PC-3 (cell line): ENCODE results near the gene RNF38. TPM values are rescaled to one million over a fixed set of nuclear protein-coding genes. Genes with fewer than 3 reads are reported as not detected.

Experiments used
- ATAC-seq: fragments of 200-7000 bp; cut with Tn5 transposase; 2 replicates; pipeline ENCODE4 v1.9.1; 2020; ENCODE audit warnings: mild to moderate bottlenecking, moderate library complexity
- BruUV-seq: library from RNA; stranded (reverse); fragments of 400-500 nt; replicated peaks from 2 replicates; lab custom pipeline; 2021; lab: Mats Ljungman, UMichigan
- CTCF ChIA-PET: fragments of 300-600 bp; sonication (Branson Sonifier 250); formaldehyde crosslinking; loops from one replicate; lab custom pipeline; 2022; ENCODE audit warnings: antibody characterized with exemption; lab: Charles Lee
- POLR2A ChIA-PET: fragments of 300-600 bp; sonication (Branson Sonifier 250); formaldehyde crosslinking; loops from one replicate; lab custom pipeline; 2022; ENCODE audit warnings: antibody characterized with exemption; ENCODE audit not compliant: unreplicated experiment; lab: Charles Lee
- DNase-seq: peaks from one replicate; pipeline ENCODE4 v3.0.0-alpha.2; 2015
- H2AFZ ChIP-seq: fragments of 300-600 bp; sonication (generic); 2 replicates; pipeline ENCODE4 v1.6.0; 2016; ENCODE audit warnings: antibody characterized with exemption, low read length
- H3F3A ChIP-seq: fragments of 300-600 bp; sonication (generic); one replicate; pipeline ENCODE4 v1.6.0; 2017; ENCODE audit warnings: antibody characterized with exemption, low read length, control low read depth, mild to moderate bottlenecking; ENCODE audit not compliant: unreplicated experiment
- H3K27ac ChIP-seq: fragments of 300-600 bp; sonication (generic); 2 replicates; pipeline ENCODE4 v1.5.1; 2016; ENCODE audit warnings: mild to moderate bottlenecking, low read length
- H3K27me3 ChIP-seq: fragments of 300-600 bp; sonication (generic); 2 replicates; pipeline ENCODE4 v1.6.1; 2016; ENCODE audit warnings: low read length, mixed read lengths
- H3K36me3 ChIP-seq: fragments of 300-600 bp; sonication (generic); 2 replicates; pipeline ENCODE4 v1.6.1; 2016; ENCODE audit warnings: low read depth, mixed run types, low read length, mixed read lengths
- H3K4me1 ChIP-seq: fragments of 300-600 bp; sonication (generic); 2 replicates; pipeline ENCODE4 v1.5.1; 2016; ENCODE audit warnings: low read length; ENCODE audit not compliant: insufficient read depth
- H3K4me2 ChIP-seq: fragments of 300-600 bp; sonication (generic); 2 replicates; pipeline ENCODE4 v1.6.0; 2016; ENCODE audit warnings: low read length
- H3K4me3 ChIP-seq: fragments of 300-600 bp; sonication (generic); 2 replicates; pipeline ENCODE4 v1.5.1; 2016; ENCODE audit warnings: mild to moderate bottlenecking, low read length, mixed read lengths
- H3K79me2 ChIP-seq: fragments of 300-600 bp; sonication (generic); 2 replicates; pipeline ENCODE4 v1.6.1; 2017; ENCODE audit warnings: low read length, mixed read lengths
- H3K9ac ChIP-seq: fragments of 300-600 bp; sonication (generic); 2 replicates; pipeline ENCODE4 v1.6.0; 2016; ENCODE audit warnings: mild to moderate bottlenecking, low read length
- H3K9me2 ChIP-seq: fragments of 300-600 bp; sonication (generic); replicated peaks from 2 replicates; pipeline ENCODE4 v1.6.1; 2016; ENCODE audit warnings: mixed run types, low read length, mixed read lengths
- H3K9me3 ChIP-seq: fragments of 300-600 bp; sonication (generic); 2 replicates; pipeline ENCODE4 v1.6.1; 2016; ENCODE audit warnings: low read length, mixed read lengths
- H4K20me1 ChIP-seq: fragments of 300-600 bp; sonication (generic); 2 replicates; pipeline ENCODE4 v1.6.1; 2016; ENCODE audit warnings: low read length, mixed read lengths
- EZH2 ChIP-seq: fragments of 300-600 bp; sonication (generic); IDR thresholded peaks from one replicate; pipeline ENCODE4 v1.6.1; 2017; ENCODE audit warnings: antibody characterized with exemption, mild to moderate bottlenecking, low read length; ENCODE audit not compliant: unreplicated experiment
- EZH2phosphoT487 ChIP-seq: fragments of 300-600 bp; sonication (generic); IDR thresholded peaks from 2 replicates; pipeline ENCODE4 v1.6.1; 2018; ENCODE audit warnings: mild to moderate bottlenecking, antibody characterized with exemption, low read length, borderline replicate concordance
- intact Hi-C: fragments of 100-400 bp; cut with micrococcal nuclease; formaldehyde crosslinking; loops from 2 replicates; pipeline ENCODE4 v1.9.0; 2023
- total RNA-seq: library from RNA; depleted of rRNA; stranded (reverse); fragments of >200 nt; gene quantifications from 2 replicates; pipeline ENCODE4 v1.2.3, GENCODE V29; 2014
- TF ChIP-seq, protein P1 (sequence below): fragments of 300-600 bp; sonication (generic); conservative IDR thresholded peaks from 2 replicates; pipeline ENCODE4 v1.5.1; 2017; ENCODE audit warnings: antibody characterized with exemption, low read depth, mild to moderate bottlenecking, low read length

The RNF38 gene
- total RNA-seq, 1 experiment from 2014 or later: 4.3 TPM

GRCh38 chr9:36293918-36294317, 106.2 kb downstream of the RNF38 start:
- H3K9ac ChIP-seq: no peak overlapping the region
- no peaks in the 10 kb centered on the region for H3K9me3 ChIP-seq
- DNase-seq (no peak), ATAC-seq (no peak)
- no peaks in the 10 kb centered on the region for H3K27me3 ChIP-seq
- CTCF ChIA-PET: no interaction called here
- H2AFZ ChIP-seq: no peak overlapping the region
- peaks cover 12% of the 10 kb centered on the region for H3K4me1 ChIP-seq
- BruUV-seq: no TSS peak
- intact Hi-C loops: no loop called here
- TF ChIP-seq, protein P1, sequence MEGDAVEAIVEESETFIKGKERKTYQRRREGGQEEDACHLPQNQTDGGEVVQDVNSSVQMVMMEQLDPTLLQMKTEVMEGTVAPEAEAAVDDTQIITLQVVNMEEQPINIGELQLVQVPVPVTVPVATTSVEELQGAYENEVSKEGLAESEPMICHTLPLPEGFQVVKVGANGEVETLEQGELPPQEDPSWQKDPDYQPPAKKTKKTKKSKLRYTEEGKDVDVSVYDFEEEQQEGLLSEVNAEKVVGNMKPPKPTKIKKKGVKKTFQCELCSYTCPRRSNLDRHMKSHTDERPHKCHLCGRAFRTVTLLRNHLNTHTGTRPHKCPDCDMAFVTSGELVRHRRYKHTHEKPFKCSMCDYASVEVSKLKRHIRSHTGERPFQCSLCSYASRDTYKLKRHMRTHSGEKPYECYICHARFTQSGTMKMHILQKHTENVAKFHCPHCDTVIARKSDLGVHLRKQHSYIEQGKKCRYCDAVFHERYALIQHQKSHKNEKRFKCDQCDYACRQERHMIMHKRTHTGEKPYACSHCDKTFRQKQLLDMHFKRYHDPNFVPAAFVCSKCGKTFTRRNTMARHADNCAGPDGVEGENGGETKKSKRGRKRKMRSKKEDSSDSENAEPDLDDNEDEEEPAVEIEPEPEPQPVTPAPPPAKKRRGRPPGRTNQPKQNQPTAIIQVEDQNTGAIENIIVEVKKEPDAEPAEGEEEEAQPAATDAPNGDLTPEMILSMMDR: no peak
- TF ChIP-seq EZH2 (no peak), EZH2phosphoT487 (no peak)
- POLR2A ChIA-PET: no interaction called here
- no peak overlapping the region for H3K4me2 ChIP-seq
- no peaks in the 10 kb centered on the region for H4K20me1 ChIP-seq
- H3K27ac ChIP-seq: no peak overlapping the region
- H3K4me3 ChIP-seq: no peak overlapping the region
- no peaks in the 10 kb centered on the region for H3K9me2 ChIP-seq
- H3F3A ChIP-seq: no peaks in the 10 kb centered on the region
- no peaks in the 10 kb centered on the region for H3K36me3 ChIP-seq
- no peaks in the 10 kb centered on the region for H3K79me2 ChIP-seq

DNA sequence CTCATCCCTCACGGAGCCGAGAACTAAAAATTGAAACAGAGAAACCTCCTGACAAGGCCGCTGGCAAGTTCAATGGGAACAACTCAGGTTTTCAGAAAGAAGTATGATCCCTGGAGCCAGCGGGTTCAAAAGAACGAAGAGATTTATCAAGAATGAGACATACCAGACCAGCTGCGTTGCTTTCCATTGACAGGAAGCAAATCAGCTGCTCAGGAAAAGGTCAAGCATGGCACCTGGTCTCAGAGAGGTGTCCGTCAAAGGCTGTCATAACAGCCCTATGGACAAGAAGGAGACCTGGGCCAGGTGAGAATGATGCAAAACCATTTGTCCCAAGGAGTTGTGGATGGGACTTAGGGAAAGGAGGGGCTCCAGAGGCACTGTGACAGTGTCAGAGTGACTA, 106.9 kb downstream of the RNF38 start:
- Histone ChIP-seq H3K4me1 (peaks cover 10% of the 10 kb centered on the region), H3K36me3 (no peaks in the 10 kb centered on the region), H3K9me3 (no peaks in the 10 kb centered on the region), H3K9me2 (no peaks in the 10 kb centered on the region), H3F3A (no peaks in the 10 kb centered on the region), H3K4me2 (no peak overlapping the region), H3K27me3 (no peaks in the 10 kb centered on the region), H3K4me3 (no peak overlapping the region), H4K20me1 (no peaks in the 10 kb centered on the region), H3K27ac (no peak overlapping the region), H3K9ac (no peak overlapping the region), H3K79me2 (no peaks in the 10 kb centered on the region), H2AFZ (no peak overlapping the region)
- BruUV-seq: no TSS peak
- DNase-seq: no peak
- ChIA-PET POLR2A (no interaction called here), CTCF (no interaction called here)
- no peak for TF ChIP-seq EZH2
- no peak for TF ChIP-seq EZH2phosphoT487
- TF ChIP-seq, protein P1: no peak
- ATAC-seq: no peak
- intact Hi-C loops: no loop called here

- Histone ChIP-seq H3K79me2 (no peaks in the 10 kb centered on the region), H3K4me3 (no peak overlapping the region), H3K9me3 (no peaks in the 10 kb centered on the region), H3K27me3 (no peaks in the 10 kb centered on the region), H3K4me1 (peaks cover 10% of the 10 kb centered on the region), H2AFZ (no peak overlapping the region), H3F3A (no peaks in the 10 kb centered on the region), H3K9ac (no peak overlapping the region), H3K36me3 (no peaks in the 10 kb centered on the region), H3K9me2 (no peaks in the 10 kb centered on the region), H4K20me1 (no peaks in the 10 kb centered on the region), H3K27ac (no peak overlapping the region), H3K4me2 (no peak overlapping the region)
- TF ChIP-seq, protein P1: no peak
- TF ChIP-seq EZH2: no peak
- no peak for TF ChIP-seq EZH2phosphoT487
- no TSS peak for BruUV-seq
- POLR2A ChIA-PET: no interaction called here
- intact Hi-C loops: no loop called here
- DNase-seq (no peak), ATAC-seq (no peak)
- CTCF ChIA-PET: no interaction called here
Measured at GRCh38 chr9:36292641-36293040, 107.4 kb downstream of the RNF38 start.
